HEK293 (cell line): ENCODE data around the gene WFS1.

Experiments used
- CTCF ChIP-seq: fragments of 450-650 bp; formaldehyde crosslinking; IDR thresholded peaks from 2 replicates; pipeline ENCODE4 v1.5.1; 2016; ENCODE audit warnings: missing biosample characterization, missing genetic modification characterization
- ZNF169 ChIP-seq: fragments of 450-650 bp; formaldehyde crosslinking; IDR thresholded peaks from 2 replicates; pipeline ENCODE4 v1.5.1; 2016; ENCODE audit warnings: missing biosample characterization, missing genetic modification characterization
- ZNF521 ChIP-seq: fragments of 450-650 bp; formaldehyde crosslinking; IDR thresholded peaks from 2 replicates; pipeline ENCODE4 v1.5.1; 2017; ENCODE audit warnings: missing biosample characterization, mild to moderate bottlenecking, missing genetic modification characterization

DNA sequence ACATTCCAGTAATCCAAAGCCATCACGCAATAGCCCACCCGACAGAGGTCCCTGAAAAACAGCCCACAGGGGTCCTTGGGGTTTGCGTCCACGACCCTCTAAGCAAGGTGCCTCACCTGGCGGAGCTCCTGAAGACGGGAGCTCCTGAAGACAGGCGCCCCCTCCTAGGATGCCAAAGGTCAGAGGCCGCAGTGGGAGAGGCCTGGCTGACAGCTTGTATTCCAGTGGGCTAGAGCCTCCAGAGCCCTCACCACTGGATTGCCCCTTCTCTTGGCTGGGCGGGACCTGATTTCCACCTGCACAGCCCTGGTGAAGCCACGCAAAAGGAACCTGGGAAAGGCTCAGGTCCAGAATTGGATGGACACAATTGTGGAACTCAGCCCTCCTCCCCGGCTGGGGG, 29.7 kb upstream of the WFS1 start:
- TF ChIP-seq CTCF (tag by site-specific recombination) (no peak), ZNF169 (tag by site-specific recombination) (no peak), ZNF521 (tag by site-specific recombination) (no peak)
